Brain microvascular endothelial cell (primary cell): ENCODE data around the gene SUSD6.

Experiments
- DNase-seq: peaks from one replicate; pipeline ENCODE4 v3.0.0-alpha.2; 2020
- H3K27ac ChIP-seq: fragments of 250-450 bp; sonication (Bioruptor Pico); 2 replicates; pipeline ENCODE4 v1.5.1; 2020; ENCODE audit warnings: mild to moderate bottlenecking, moderate library complexity
- H3K27me3 ChIP-seq: fragments of 250-450 bp; sonication (Bioruptor Pico); replicated peaks from 2 replicates; pipeline ENCODE4 v1.5.1; 2020; ENCODE audit warnings: mild to moderate bottlenecking
- H3K36me3 ChIP-seq: fragments of 250-450 bp; sonication (Bioruptor Pico); replicated peaks from 2 replicates; pipeline ENCODE4 v1.5.1; 2020; ENCODE audit warnings: mild to moderate bottlenecking
- H3K4me3 ChIP-seq: 2 replicates; pipeline ENCODE4 v1.5.1; 2011; ENCODE audit warnings: low read depth, mild to moderate bottlenecking, control low read depth, low read length, moderate library complexity
- in situ Hi-C: cut with HindIII; loops from 2 replicates; pipeline ENCODE4 v1.10.0; 2017; ENCODE audit warnings: low sequenced_read_pairs, low pct_ligation_motif_present
- TF ChIP-seq, protein P1 (sequence below): IDR thresholded peaks from 2 replicates; pipeline ENCODE4 v1.5.1; 2011; ENCODE audit warnings: low read depth, mild to moderate bottlenecking, moderate library complexity, low read length, control low read depth, inconsistent platforms; ENCODE audit errors: missing control alignments

Gene SUSD6

GRCh38 chr14:69582212-69582611 is 29.2 kb upstream of the SUSD6 start:
- Histone ChIP-seq H3K27ac (no peak overlapping the region), H3K27me3 (no peaks in the 10 kb centered on the region), H3K36me3 (no peaks in the 10 kb centered on the region), H3K4me3 (no peak overlapping the region)
- in situ Hi-C loops = no loop called here
- DNase-seq = no peak
- TF ChIP-seq, protein P1, sequence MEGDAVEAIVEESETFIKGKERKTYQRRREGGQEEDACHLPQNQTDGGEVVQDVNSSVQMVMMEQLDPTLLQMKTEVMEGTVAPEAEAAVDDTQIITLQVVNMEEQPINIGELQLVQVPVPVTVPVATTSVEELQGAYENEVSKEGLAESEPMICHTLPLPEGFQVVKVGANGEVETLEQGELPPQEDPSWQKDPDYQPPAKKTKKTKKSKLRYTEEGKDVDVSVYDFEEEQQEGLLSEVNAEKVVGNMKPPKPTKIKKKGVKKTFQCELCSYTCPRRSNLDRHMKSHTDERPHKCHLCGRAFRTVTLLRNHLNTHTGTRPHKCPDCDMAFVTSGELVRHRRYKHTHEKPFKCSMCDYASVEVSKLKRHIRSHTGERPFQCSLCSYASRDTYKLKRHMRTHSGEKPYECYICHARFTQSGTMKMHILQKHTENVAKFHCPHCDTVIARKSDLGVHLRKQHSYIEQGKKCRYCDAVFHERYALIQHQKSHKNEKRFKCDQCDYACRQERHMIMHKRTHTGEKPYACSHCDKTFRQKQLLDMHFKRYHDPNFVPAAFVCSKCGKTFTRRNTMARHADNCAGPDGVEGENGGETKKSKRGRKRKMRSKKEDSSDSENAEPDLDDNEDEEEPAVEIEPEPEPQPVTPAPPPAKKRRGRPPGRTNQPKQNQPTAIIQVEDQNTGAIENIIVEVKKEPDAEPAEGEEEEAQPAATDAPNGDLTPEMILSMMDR = no peak

GRCh38 chr14:69582829-69583228 is 28.6 kb upstream of the SUSD6 start:
- Histone ChIP-seq H3K36me3 (no peaks in the 10 kb centered on the region), H3K27ac (no peak overlapping the region), H3K27me3 (no peaks in the 10 kb centered on the region), H3K4me3 (no peak overlapping the region)
- TF ChIP-seq, protein P1 = no peak
- no peak for DNase-seq
- in situ Hi-C loops = no loop called here

GRCh38 chr14:69584389-69584788 is 27.0 kb upstream of the SUSD6 start:
- TF ChIP-seq, protein P1 = no peak
- Histone ChIP-seq H3K27me3 (no peaks in the 10 kb centered on the region), H3K36me3 (no peaks in the 10 kb centered on the region), H3K4me3 (no peak overlapping the region), H3K27ac (no peak overlapping the region)
- in situ Hi-C loops = no loop called here
- no peak for DNase-seq

- in situ Hi-C loops = no loop called here
- Histone ChIP-seq H3K4me3 (no peak overlapping the region), H3K36me3 (no peaks in the 10 kb centered on the region), H3K27me3 (no peaks in the 10 kb centered on the region), H3K27ac (no peak overlapping the region)
- TF ChIP-seq, protein P1 = no peak
- DNase-seq = no peak
Observed at GRCh38 chr14:69586404-69586803, 25.0 kb upstream of the SUSD6 start.

DNA sequence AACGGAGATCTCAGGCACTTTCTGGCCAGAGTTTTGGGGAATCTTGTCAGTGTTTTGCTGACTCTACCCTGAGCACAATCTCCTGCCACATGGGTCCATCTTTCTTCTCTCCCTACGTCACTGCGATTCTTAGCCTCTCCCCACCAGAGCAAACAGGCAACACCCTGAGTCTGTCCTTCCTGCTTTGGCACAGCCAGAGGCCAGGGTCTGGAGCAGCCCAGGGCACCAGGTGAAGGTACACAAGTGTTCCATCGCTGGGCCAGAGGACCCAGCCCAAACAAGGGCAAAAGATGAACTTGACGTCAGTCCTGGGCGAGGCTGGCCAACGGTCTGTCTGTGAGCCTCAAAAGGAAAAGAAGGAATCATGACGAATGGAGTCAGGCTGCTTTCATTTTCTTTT is 24.0 kb upstream of the SUSD6 start:
- Histone ChIP-seq H3K27me3 (no peaks in the 10 kb centered on the region), H3K36me3 (no peaks in the 10 kb centered on the region), H3K27ac (no peak overlapping the region), H3K4me3 (no peak overlapping the region)
- in situ Hi-C loops = no loop called here
- DNase-seq = no peak
- TF ChIP-seq, protein P1 = no peak

DNA sequence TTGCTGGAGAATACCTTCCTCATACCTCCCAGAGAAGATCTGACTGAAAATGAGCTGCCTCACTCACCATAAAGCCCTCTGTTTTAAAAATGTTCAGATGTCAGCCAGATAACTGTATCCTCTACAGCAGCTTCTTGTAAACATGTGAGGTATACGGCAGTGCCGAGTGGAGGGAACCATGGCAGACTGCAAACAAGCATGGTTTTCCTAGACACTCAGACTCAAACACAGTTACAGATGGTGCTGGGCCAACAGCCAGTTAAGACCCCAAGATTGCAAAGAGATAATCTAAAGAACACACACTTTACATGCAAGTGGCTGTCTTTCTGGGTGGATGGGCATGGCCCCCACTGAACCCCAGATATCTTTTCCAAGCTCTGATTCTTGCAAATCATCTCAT is 20.1 kb upstream of the SUSD6 start:
- no peaks in the 10 kb centered on the region for H3K27me3 ChIP-seq
- no peaks in the 10 kb centered on the region for H3K36me3 ChIP-seq
- H3K27ac ChIP-seq = no peak overlapping the region
- in situ Hi-C loops = no loop called here
- TF ChIP-seq, protein P1 = no peak
- H3K4me3 ChIP-seq = no peak overlapping the region
- no peak for DNase-seq
